ENCODE data around the gene ADCY1.

ADCY1 gene

GRCh38 chr7:45638916-45639315, 64.7 kb downstream of the ADCY1 start:
- no peak overlapping the region for H3K4me3 ChIP-seq (ENCODE audit: low read length)
- no peak for TF ChIP-seq CTCF (conservative IDR thresholded peaks at IDR 0.05; ENCODE audit: low read depth, low read length)

DNA sequence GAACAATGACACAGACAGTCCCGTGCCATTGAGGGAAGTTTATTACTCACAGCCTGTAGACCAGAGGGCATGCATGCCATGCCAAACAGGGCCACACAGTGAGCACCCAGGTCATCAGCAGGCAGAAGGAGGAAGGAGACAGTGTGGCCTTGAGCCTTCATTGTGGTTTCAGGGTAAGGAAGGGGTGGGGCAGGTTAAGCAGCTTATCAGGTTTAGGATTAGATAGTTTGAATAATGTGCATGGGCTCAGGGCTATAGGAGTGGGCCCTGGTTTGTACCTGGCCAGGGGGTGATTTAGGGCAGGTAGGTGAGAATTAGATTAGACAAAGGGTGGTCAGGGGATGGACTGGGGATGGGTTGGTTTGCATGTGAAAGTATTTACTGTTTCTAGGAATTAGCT, 67.9 kb downstream of the ADCY1 start:
- H3K4me3 ChIP-seq (ENCODE audit: low read length) = no peak overlapping the region
- no peak for DNase-seq (ENCODE audit: low read depth)
- TF ChIP-seq CTCF (conservative IDR thresholded peaks at IDR 0.05; ENCODE audit: low read depth, low read length) = no peak

More at GRCh38 chr7:45638916-45639315, 64.7 kb downstream of the ADCY1 start:
- DNase-seq (ENCODE audit: low read depth) = no peak

GRCh38 chr7:45643630-45644029, 69.5 kb downstream of the ADCY1 start:
- TF ChIP-seq CTCF (conservative IDR thresholded peaks at IDR 0.05; ENCODE audit: low read depth, low read length) = no peak
- no peak for DNase-seq (ENCODE audit: low read depth)
- H3K4me3 ChIP-seq (ENCODE audit: low read length) = no peak overlapping the region

DNA sequence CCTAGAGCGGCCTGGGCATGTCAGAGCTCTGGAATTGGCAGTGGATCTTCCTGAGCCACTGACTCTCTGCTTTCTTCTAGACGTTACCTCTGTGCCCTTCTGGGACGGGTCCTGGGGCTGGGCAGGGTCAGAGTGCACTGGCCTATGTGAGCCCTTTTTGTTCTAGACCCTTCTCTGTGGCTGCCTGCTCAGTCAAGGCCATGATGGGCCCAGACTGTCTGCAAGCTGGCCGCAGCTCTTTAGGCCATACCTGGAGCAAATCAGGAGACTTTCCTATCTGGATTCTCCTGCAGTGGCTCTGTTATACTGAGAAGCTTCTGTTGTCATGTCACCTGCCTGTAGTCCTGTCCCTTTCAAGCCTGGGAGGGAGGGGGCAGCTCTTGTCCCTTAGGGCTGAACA, 70.1 kb downstream of the ADCY1 start:
- H3K4me3 ChIP-seq (ENCODE audit: low read length) = no peak overlapping the region
- TF ChIP-seq CTCF (conservative IDR thresholded peaks at IDR 0.05; ENCODE audit: low read depth, low read length) = no peak
- no peak for DNase-seq (ENCODE audit: low read depth)

- no peak overlapping the region for H3K4me3 ChIP-seq (ENCODE audit: low read length)
- DNase-seq (ENCODE audit: low read depth) = no peak
- TF ChIP-seq CTCF (conservative IDR thresholded peaks at IDR 0.05; ENCODE audit: low read depth, low read length) = no peak
These were observed 71.2 kb downstream of the ADCY1 start for GRCh38 chr7:45645141-45645969.

GRCh38 chr7:45646207-45646821, 72.1 kb downstream of the ADCY1 start:
- H3K4me3 ChIP-seq (ENCODE audit: low read length) = no peak overlapping the region
- no peak for DNase-seq (ENCODE audit: low read depth)
- no peak for TF ChIP-seq CTCF (conservative IDR thresholded peaks at IDR 0.05; ENCODE audit: low read depth, low read length)
